IMR-90 (cell line): ENCODE measurements around the gene PROCA1.

Source experiments
- CHD1 ChIP-seq: IDR thresholded peaks from 2 replicates; pipeline ENCODE4 v1.6.1; 2012; ENCODE audit warnings: low read depth, low read length, improper control_type of control experiment
- POLR2A ChIP-seq: IDR thresholded peaks from 2 replicates; pipeline ENCODE4 v1.6.1; 2012; ENCODE audit warnings: mild to moderate bottlenecking, low read depth, low read length
- RAD21 ChIP-seq: IDR thresholded peaks from 2 replicates; pipeline ENCODE4 v1.6.1; 2012; ENCODE audit warnings: low read length, improper control_type of control experiment
- TF ChIP-seq, protein P1 (sequence below): conservative IDR thresholded peaks from 2 replicates; pipeline ENCODE4 v1.5.1; 2012; ENCODE audit warnings: mild to moderate bottlenecking, low read depth, low read length, improper control_type of control experiment
- TF ChIP-seq, protein P2 (sequence below): fragments of 150-350 bp; IDR thresholded peaks from 2 replicates; pipeline ENCODE4 v1.6.1; 2016; ENCODE audit warnings: low read depth, mild to moderate bottlenecking, low read length, moderate library complexity, borderline replicate concordance

- TF ChIP-seq, protein P1, sequence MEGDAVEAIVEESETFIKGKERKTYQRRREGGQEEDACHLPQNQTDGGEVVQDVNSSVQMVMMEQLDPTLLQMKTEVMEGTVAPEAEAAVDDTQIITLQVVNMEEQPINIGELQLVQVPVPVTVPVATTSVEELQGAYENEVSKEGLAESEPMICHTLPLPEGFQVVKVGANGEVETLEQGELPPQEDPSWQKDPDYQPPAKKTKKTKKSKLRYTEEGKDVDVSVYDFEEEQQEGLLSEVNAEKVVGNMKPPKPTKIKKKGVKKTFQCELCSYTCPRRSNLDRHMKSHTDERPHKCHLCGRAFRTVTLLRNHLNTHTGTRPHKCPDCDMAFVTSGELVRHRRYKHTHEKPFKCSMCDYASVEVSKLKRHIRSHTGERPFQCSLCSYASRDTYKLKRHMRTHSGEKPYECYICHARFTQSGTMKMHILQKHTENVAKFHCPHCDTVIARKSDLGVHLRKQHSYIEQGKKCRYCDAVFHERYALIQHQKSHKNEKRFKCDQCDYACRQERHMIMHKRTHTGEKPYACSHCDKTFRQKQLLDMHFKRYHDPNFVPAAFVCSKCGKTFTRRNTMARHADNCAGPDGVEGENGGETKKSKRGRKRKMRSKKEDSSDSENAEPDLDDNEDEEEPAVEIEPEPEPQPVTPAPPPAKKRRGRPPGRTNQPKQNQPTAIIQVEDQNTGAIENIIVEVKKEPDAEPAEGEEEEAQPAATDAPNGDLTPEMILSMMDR, result no peak
- no peak for TF ChIP-seq RAD21
- no peak for TF ChIP-seq POLR2A
- TF ChIP-seq CHD1, result no peak
- TF ChIP-seq, protein P2, sequence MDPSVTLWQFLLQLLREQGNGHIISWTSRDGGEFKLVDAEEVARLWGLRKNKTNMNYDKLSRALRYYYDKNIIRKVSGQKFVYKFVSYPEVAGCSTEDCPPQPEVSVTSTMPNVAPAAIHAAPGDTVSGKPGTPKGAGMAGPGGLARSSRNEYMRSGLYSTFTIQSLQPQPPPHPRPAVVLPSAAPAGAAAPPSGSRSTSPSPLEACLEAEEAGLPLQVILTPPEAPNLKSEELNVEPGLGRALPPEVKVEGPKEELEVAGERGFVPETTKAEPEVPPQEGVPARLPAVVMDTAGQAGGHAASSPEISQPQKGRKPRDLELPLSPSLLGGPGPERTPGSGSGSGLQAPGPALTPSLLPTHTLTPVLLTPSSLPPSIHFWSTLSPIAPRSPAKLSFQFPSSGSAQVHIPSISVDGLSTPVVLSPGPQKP, result no peak
These were observed 25.6 kb upstream of the PROCA1 start for GRCh38 chr17:28737316-28737715.
